Stimulated activated CD8-positive, alpha-beta memory T cell treated with anti-CD3 and anti-CD28 coated beads, Interleukin-12 subunit alpha, Interleukin-12 subunit beta, amount 100 ng/mL, for 4 hours (primary cell): ENCODE results near the gene FILIP1.

Experiments
- DNase-seq: peaks from one replicate; pipeline ENCODE4 v3.0.0-alpha.2; 2020; ENCODE audit warnings: low read depth

The FILIP1 gene

DNA sequence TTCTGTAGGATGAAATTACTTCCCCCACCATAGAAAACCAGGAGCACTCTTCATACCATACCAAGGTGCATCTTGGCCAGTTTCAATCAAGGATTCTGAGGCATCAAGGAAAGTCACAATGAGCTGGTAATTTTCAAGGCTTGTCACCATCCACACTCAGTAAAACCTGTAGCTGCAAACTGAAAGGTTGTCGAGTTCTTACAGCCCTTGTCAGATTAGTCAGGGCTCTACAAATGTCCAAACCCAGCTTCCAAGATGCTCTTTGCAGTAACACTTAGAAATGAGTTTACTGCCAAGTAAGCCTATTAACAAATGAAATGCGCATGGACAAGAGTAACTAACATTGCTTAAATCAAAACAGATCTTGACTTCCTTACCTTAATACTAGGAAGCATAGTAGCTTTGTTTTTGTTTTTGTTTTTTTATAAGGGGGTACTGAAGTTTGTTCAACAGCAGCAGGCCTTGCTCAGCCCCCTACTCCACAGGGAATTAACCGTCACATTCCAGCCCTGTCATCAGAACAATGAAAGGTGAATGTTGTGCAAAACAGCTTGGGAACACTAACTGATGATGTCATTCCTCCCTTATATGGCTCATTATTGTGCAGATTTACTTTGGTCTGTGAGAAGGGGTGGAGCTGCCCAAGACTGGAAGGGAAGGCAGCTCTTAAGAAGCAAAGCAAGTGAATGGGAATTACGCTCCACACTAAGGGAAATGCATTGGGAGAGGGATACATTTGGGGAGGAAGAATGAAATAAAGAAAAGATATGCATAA, 159.1 kb downstream of the FILIP1 start:
- DNase-seq, result no peak

- no peak for DNase-seq
Observed at GRCh38 chr6:75333676-75334200, 159.9 kb downstream of the FILIP1 start.

- no peak for DNase-seq
Observed at GRCh38 chr6:75331151-75331550, 162.4 kb downstream of the FILIP1 start.

DNA sequence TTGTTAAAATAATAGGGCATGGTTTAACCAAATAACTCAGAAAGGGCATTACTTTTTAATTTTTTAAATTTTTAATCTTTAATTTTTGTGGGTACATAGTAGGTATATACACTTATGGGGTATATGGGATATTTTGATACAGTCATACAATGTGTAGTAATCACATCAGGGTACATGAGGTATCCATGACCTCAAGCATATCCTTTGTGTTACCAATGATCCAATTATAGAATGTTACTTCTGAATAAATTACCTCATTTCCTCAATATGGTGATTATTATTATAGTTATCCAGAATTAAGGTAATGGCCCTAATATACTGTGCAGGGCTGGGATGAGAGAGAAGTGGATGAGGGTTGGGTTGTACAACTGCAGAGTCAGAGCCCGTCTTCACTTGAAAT, 163.9 kb downstream of the FILIP1 start:
- DNase-seq, result no peak

DNA sequence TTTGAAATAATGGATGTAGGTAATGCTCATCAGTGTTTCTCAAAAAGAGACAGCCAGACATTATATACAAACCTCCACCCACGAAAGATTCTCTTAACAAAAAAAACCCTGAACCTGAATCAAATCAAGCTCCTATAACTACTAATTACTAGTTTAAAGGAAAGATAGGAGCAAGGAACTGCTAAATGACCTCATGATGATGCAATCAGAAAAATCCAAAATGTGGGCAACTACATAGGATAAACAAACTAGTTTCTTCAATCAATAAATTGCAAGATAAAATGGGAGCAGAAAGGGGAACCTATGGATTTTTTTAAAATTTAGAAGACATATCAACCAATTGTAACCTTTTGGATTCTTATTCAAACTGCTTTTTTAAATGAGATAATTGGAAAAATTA, 165.8 kb downstream of the FILIP1 start:
- no peak for DNase-seq

DNA sequence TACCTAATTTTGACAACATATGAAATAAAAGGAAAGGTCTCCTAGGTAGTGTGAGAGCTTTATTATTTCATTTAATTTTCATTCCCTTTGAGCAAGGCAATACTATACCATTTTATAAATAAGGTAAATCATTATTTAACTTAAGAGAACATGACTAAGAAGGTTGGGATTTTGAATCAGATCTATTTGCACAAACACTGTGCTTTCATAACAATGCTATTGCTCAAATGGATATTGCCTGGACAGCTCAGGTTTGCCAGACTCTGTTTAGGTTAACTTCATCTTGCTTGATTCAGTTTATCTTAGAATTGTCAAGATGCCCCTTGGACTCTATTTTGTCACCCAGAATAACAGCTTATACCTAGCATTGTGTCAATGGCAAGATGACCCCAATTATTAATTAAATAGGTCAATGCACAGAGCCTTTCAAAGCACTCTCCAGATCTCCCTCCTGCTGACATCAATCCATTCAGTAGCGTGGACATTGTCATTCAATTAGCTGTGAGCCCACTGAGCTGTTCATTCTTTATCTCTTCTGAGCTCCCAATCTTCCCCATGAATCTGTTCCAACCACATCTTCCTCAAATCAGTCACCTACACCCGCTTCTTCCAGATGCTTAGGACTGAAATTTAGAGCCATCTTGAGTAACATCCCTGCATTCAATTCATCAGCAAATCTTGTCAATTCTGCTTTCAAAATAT, 166.9 kb downstream of the FILIP1 start:
- DNase-seq, result no peak

DNA sequence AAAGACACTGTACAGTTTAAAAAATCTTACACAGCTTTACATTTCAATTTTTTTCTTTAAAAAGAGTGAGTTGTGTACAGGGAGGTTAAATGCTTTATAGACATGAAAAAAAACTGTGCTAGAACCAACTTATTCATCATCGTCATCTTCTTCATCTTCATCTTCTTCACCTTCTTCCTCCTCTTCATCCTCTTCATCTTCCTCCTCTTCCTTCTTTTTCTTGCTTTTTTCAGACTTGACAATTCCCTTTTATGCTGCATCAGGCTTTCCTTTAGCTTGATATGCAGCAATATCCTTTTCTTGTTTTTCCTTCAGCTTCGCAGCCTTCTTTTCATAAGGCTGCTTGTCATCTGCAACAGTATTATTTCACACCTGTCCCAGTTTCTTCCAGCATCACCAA, 174.7 kb downstream of the FILIP1 start:
- no peak for DNase-seq

GRCh38 chr6:75317503-75318206, 175.9 kb downstream of the FILIP1 start:
- no peak for DNase-seq

GRCh38 chr6:75315978-75316377, 177.6 kb downstream of the FILIP1 start:
- DNase-seq, result no peak

GRCh38 chr6:75308250-75308988, 185.2 kb downstream of the FILIP1 start:
- DNase-seq, result no peak

DNA sequence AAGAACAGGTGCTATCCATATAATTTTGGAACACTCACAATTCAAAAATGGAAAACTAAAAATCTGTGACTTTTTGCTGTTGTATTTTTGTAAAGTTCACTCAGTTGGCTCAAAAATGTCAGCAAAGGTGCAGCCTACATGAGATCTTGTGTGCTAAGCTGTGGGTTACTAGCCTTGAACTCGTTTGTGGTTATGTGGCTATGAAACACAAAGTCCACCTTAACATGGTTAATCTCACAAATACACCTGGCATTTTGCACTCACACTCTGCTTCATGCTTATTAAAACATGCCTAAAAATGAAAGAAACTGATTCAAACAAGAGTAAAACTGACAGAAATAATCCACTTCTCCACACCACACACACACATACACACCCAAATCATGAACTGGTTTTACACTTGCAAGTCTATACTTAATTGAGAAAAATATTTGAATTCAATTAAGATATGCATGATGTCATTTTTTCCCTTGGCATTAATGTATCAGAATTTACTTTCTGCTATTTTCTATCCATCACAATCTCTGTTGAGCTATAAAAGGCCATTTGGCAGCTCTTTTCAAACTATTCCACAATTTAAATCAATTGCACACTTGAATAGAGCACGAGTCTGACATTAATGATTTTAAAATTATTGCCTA, 186.1 kb downstream of the FILIP1 start:
- no peak for DNase-seq

DNA sequence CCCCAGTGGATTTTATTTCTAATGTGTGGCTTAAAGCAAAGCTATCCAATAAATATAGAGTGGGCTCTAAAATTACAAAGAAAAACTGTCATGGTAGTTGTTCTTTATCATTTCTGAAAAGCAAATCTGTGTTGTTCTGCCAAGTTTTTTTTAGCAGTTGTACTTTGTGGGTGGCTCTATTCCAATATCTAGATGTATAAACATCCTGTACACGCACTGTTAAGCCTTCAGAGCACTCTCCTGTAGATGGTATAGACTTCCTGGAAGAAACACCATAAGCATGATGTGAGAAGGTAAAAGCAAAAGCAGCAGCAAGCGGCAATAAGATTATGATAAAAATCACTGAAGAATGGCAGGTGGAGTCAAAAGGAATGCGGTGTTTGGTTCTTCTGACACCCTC, 187.5 kb downstream of the FILIP1 start:
- no peak for DNase-seq

DNA sequence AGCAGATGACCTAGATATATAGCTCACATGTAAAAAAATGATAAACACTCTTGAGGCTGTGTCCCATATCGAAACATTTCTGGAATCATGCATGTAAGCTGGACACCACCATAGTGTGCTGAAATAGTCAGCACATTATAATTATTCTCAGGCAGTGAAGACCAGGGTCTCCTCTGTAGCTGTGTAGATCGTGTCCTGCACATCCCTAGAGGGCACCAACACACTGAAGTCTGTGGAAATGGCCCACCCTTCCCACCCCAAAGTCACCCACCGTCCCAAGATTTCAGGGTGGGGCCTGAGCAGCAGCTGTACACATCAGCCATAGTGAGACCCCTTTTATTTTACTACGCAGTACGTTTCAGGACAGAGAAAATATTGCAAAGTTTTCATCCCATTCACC, 188.0 kb downstream of the FILIP1 start:
- no peak for DNase-seq

- DNase-seq, result no peak
Observed at GRCh38 chr6:75302280-75302679, 191.3 kb downstream of the FILIP1 start.

- DNase-seq, result no peak
Observed at GRCh38 chr6:75301537-75301936, 192.1 kb downstream of the FILIP1 start.

DNA sequence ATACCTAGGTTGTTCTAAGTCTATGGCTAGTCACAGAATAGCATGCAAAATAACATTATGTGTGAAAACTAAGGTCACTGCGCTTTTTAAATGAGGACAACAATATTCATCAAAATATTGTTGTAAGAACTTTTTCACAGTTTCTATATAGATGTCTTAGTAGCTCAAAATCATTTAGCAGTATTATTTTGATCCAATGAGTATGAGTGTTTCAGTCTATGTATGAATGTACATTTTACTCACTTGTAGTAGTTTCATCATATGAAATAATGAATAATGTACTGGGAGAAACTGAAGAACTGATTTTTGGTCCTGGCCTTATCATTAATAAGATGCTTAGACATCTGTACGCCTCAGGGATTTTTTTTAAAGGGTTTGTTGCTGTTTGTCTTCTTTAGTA, 192.5 kb downstream of the FILIP1 start:
- no peak for DNase-seq

- no peak for DNase-seq
Observed at GRCh38 chr6:75300531-75300855, 193.1 kb downstream of the FILIP1 start.

- no peak for DNase-seq
Observed at GRCh38 chr6:75299801-75300530, 193.6 kb downstream of the FILIP1 start.

DNA sequence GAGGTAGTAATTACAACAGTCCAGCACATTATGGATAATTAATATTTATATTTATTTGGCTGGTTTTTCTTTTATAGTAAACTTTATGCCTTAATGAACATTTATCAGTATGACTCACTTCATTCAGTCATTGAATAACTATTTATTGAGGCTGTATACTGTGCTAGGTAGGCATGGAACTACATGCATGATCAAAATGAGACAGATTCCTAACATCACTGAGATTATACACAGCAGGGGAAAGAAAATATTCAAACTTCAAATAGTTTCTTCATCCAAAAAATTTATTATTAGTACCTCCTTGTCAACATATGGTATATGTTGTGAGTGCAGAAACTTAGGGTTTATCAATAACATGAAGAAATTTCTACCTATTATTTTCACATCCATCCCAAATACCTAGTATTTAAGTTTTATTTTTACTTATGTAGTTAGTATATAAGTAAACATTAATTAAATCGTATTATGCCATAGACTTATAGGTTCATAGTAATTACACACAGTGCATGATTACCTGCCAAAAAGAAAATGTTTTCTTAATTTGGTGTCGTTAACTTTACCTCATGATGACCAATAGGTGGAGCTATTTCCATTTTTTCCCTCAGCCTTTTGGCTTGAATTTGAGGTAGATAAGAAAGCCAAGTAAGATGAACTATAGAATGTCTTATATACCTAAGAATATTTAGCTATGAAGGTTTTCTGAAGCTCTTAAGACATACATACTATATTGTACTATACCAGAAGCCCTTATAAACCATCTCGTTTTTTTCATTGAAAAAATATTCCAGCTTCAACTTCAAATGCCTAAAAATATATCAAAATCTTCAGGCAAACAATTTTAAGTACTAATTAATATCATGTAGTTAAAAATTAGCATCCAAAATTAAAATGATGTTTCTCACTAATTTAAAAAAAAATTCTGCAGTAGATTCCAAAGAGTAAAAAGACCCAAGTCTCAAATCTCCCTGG, 196.5 kb downstream of the FILIP1 start:
- DNase-seq, result no peak

DNA sequence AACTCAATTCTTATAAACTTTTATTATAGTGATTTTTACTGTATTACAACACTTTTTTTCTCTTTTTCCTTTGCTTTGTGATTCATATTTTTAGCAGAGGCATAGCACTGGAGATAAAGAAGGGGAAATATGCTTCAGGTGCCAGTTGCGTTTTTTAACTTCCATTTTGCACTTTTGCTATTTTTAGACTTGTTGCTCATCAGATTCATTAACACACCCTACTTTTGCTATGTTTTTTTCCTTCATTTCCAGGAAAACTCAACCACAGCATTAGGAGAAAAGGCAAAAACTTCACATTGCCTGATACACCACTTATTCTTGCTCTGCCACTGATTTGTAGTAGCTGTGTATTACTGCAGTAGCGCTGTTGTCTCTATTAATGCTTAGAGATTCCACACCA, 201.0 kb downstream of the FILIP1 start:
- no peak for DNase-seq
